HepG2 (cell line): ENCODE data around the gene TFEC. TPM values are rescaled to one million over a fixed set of nuclear protein-coding genes. Genes with fewer than 3 reads are reported as not detected.
A peak's percentile ranks its signal among the peaks of the same experiment; 100 is the strongest.

Source experiments
- ATAC-seq: fragments of 200-7000 bp; cut with Tn5 transposase; 3 replicates; pipeline ENCODE4 v1.9.1; 2020; ENCODE audit warnings: mild to moderate bottlenecking, moderate library complexity
- BruUV-seq: library from RNA; stranded (reverse); fragments of 400-500 nt; replicated peaks from 2 replicates; lab custom pipeline; 2021; lab: Mats Ljungman, UMichigan
- CTCF ChIA-PET: fragments of 300-600 bp; formaldehyde crosslinking; extraction: SDS; loops from one replicate; lab custom pipeline; 2021; ENCODE audit warnings: low total read pairs, inconsistent platforms, low intra/inter-chr PET ratio; lab: Yijun Ruan, JAX
- POLR2A ChIA-PET: fragments of 350-600 bp; sonication (Branson Sonifier 250); formaldehyde crosslinking; loops from one replicate; lab custom pipeline; 2020; ENCODE audit warnings: antibody characterized with exemption, inconsistent platforms; lab: Yijun Ruan, JAX
- DNase-seq: peaks from one replicate; pipeline ENCODE4 v3.0.0-alpha.2; 2015; ENCODE audit warnings: low spot score
- FAIRE-seq: peaks from 3 replicates; lab custom pipeline; 2011; peaks lifted over from hg19 to GRCh38; lab: Jason Lieb, UNC
- H2AFZ ChIP-seq: one replicate; pipeline ENCODE4 v1.6.1; 2011; ENCODE audit warnings: low read length, inconsistent platforms
- H3K27ac ChIP-seq: fragments of 300-600 bp; 3 replicates; pipeline ENCODE4 v1.8.0; 2011; ENCODE audit warnings: mixed run types, mild to moderate bottlenecking, mixed read lengths, low read length, inconsistent platforms; ENCODE audit not compliant: insufficient read depth; ENCODE audit errors: extremely low read length
- H3K27me3 ChIP-seq, 2 experiments: fragments of 200-600 bp in 1 of 2; 2 replicates in 1 of 2; 3 replicates in 1 of 2; pipeline versions ENCODE4 v1.6.0 to v1.8.0; 2011; ENCODE audit warnings: low read length in 2 of 2, mild to moderate bottlenecking in 2 of 2, moderate library complexity in 2 of 2, inconsistent platforms in 1 of 2; ENCODE audit not compliant: insufficient read depth in 2 of 2, control insufficient read depth in 1 of 2
- H3K36me3 ChIP-seq, 2 experiments: fragments of 200-600 bp in 1 of 2; replicated peaks in 1 of 2; 2 replicates in 1 of 2; 3 replicates in 1 of 2; pipeline versions ENCODE4 v1.5.1 to v1.8.0; 2011; ENCODE audit warnings: low read length in 2 of 2, inconsistent platforms in 1 of 2; ENCODE audit not compliant: insufficient read depth in 2 of 2, control insufficient read depth in 1 of 2
- H3K4me1 ChIP-seq: 2 replicates; pipeline ENCODE4 v1.5.1; 2012; ENCODE audit warnings: low read length, inconsistent platforms; ENCODE audit not compliant: insufficient read depth
- H3K4me2 ChIP-seq: 2 replicates; pipeline ENCODE4 v1.6.0; 2011; ENCODE audit warnings: low read depth, low read length, inconsistent platforms
- H3K4me3 ChIP-seq, 3 experiments: fragments of 200-600 bp in 1 of 3; sonication (generic), shearing (Covaris generic) in 1 of 3; replicated peaks in 1 of 3; 2 replicates each; pipeline ENCODE4 v1.5.1; 2011 to 2016; ENCODE audit warnings: low read length in 3 of 3, inconsistent platforms in 2 of 3, low read depth in 2 of 3, mild to moderate bottlenecking in 2 of 3, control low read depth in 1 of 3, mixed read lengths in 1 of 3; ENCODE audit not compliant: insufficient read depth in 1 of 3
- H3K79me2 ChIP-seq: one replicate; pipeline ENCODE4 v1.6.1; 2011; ENCODE audit warnings: low read length, inconsistent platforms; ENCODE audit not compliant: insufficient read depth
- H3K9ac ChIP-seq: 2 replicates; pipeline ENCODE4 v1.6.0; 2011; ENCODE audit warnings: mild to moderate bottlenecking, low read depth, low read length, inconsistent platforms; ENCODE audit not compliant: insufficient read depth
- H3K9me3 ChIP-seq: 2 replicates; pipeline ENCODE4 v1.5.1; 2012; ENCODE audit warnings: mild to moderate bottlenecking, low read length
- H4K20me1 ChIP-seq: 2 replicates; pipeline ENCODE4 v1.6.0; 2011; ENCODE audit warnings: inconsistent platforms, mild to moderate bottlenecking, low read length, moderate library complexity; ENCODE audit not compliant: insufficient read depth
- EHMT2 ChIP-seq: fragments of 200-600 bp; sonication (generic); IDR thresholded peaks from 2 replicates; pipeline ENCODE4 v1.7.0; 2017; ENCODE audit warnings: antibody characterized with exemption, low read depth, low read length, borderline replicate concordance
- FOSL1 ChIP-seq: sonication (generic); formaldehyde crosslinking; IDR thresholded peaks from 2 replicates; pipeline ENCODE4 v1.9.0; 2021; ENCODE audit warnings: missing genetic modification reagents, borderline replicate concordance
- FOXA3 ChIP-seq: IDR thresholded peaks from 2 replicates; pipeline ENCODE4 v1.6.1; 2016; ENCODE audit warnings: missing genetic modification reagents, missing compliant biosample characterization
- HMG20B ChIP-seq: conservative IDR thresholded peaks from 2 replicates; pipeline ENCODE4 v1.6.1; 2016; ENCODE audit warnings: missing genetic modification reagents, missing compliant biosample characterization
- PRDM10 ChIP-seq: sonication (generic); formaldehyde crosslinking; IDR thresholded peaks from 2 replicates; pipeline ENCODE4 v1.4.0; 2020; ENCODE audit warnings: low read depth, missing genetic modification reagents
- PREB ChIP-seq: sonication (generic); formaldehyde crosslinking; IDR thresholded peaks from 2 replicates; pipeline ENCODE4 v1.4.0; 2020; ENCODE audit warnings: missing genetic modification reagents
- SOX13 ChIP-seq, 3 experiments: fragments of 450-650 bp in 1 of 3; sonication (generic) in 1 of 3; formaldehyde crosslinking in 1 of 3; IDR thresholded peaks in 2 of 3; conservative IDR thresholded peaks in 1 of 3; 2 replicates each; pipeline versions ENCODE4 v1.5.0 to v1.6.1; 2016 to 2020; ENCODE audit warnings: antibody characterized with exemption in 1 of 3, mild to moderate bottlenecking in 1 of 3, missing compliant biosample characterization in 1 of 3, missing genetic modification reagents in 1 of 3, moderate library complexity in 1 of 3
- STAT6 ChIP-seq: sonication (generic); formaldehyde crosslinking; IDR thresholded peaks from 2 replicates; pipeline ENCODE4 v1.4.0; 2020; ENCODE audit warnings: missing genetic modification reagents, mild to moderate bottlenecking, borderline replicate concordance
- YY1 ChIP-seq: IDR thresholded peaks from 2 replicates; pipeline ENCODE4 v1.6.1; 2011; ENCODE audit warnings: low read length, low read depth, moderate library complexity, mild to moderate bottlenecking; ENCODE audit not compliant: insufficient read depth, insufficient replicate concordance
- ZNF143 ChIP-seq: sonication (generic); formaldehyde crosslinking; IDR thresholded peaks from 2 replicates; pipeline ENCODE4 v1.4.0; 2020; ENCODE audit warnings: missing genetic modification reagents
- ZNF431 ChIP-seq: sonication (generic); formaldehyde crosslinking; IDR thresholded peaks from 2 replicates; pipeline ENCODE4 v1.9.0; 2022; ENCODE audit warnings: missing genetic modification reagents, low read depth, mild to moderate bottlenecking, borderline replicate concordance
- ZNF629 ChIP-seq: sonication (generic); formaldehyde crosslinking; conservative IDR thresholded peaks from 2 replicates; pipeline ENCODE4 v1.5.0; 2020; ENCODE audit warnings: missing genetic modification reagents
- ZNF841 ChIP-seq: sonication (generic); formaldehyde crosslinking; IDR thresholded peaks from 2 replicates; pipeline ENCODE4 v1.8.1; 2023; ENCODE audit warnings: missing genetic modification reagents, borderline replicate concordance
- WGBS: methylation state at CpG from one replicate; pipeline ENCODE4 v1.1.6; 2017; ENCODE audit warnings: low lambda C conversion rate; 5-methylcytosine and 5-hydroxymethylcytosine counted together
- in situ Hi-C: cut with HindIII; loops from 2 replicates; pipeline ENCODE4 v1.10.0; 2017; ENCODE audit warnings: low pct_unique_long_range_greater_than_20kb; ENCODE audit not compliant: extremely low pct_ligation_motif_present
- intact Hi-C: fragments of 100-400 bp; cut with micrococcal nuclease; formaldehyde crosslinking; loops from one replicate; pipeline ENCODE4 v1.10.0; 2022; ENCODE audit not compliant: unreplicated experiment
- polyA plus RNA-seq, 8 experiments: library from polyadenylated mRNA; depleted of rRNA in 3 of 8; stranded (reverse) in 7 of 8; unstranded in 1 of 8; fragments of >200 nt; fragmentation: Illumina TruSeq in 4 of 8; extraction: Trizol in 4 of 8; gene quantifications; 2 replicates each; pipeline versions ENCODE4 v1.2.1 to v1.2.3, GENCODE V29; 2011 to 2016; ENCODE audit warnings: low read depth in 4 of 8, missing spikeins in 1 of 8, mixed read lengths in 1 of 8; ENCODE audit not compliant: insufficient read depth in 1 of 8
- total RNA-seq, 5 experiments: library from RNA; depleted of rRNA; stranded (reverse); fragments of >200 nt; fragmentation: Illumina TruSeq; extraction: Trizol; gene quantifications; 2 replicates each; pipeline ENCODE4 v1.2.3, GENCODE V29; 2016; ENCODE audit warnings: low read depth in 1 of 5

The TFEC gene
- total and polyA plus RNA-seq, 2 of the 13 experiments (the other 11 are each of a cell fraction or from before 2014, with no cell fraction given), result not detected

DNA sequence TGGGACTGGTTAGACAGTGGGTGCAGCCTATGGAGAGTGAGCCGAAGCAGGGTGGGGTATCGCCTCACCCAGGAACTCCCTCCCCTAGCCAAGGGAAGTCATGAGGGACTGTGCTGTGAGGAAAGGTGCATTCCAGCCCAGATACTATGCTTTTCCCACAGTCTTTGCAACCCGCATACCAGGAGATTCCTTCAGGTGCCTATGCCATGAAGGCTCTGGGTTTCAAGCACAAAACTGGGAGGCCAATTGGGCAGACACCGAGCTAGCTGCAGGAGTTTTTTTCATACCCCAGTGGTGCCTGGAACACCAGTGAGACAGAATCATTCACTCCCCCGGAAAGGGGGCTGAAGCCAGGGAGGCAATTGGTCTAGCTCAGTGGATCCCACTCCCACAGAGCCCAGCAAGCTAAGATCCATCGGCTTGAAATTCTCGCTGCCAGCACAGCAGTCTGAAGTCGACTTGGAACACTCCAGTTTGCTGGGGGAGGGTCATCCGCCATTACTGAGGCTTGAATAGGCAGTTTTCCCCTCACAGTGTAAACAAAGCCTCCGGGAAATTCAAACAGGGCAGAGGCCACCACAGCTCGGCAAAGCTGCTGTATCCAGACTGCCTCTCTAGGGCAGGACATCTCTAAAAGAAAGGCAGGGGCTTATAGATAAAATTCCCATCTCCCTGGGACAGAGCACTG, 141.4 kb downstream of the TFEC start (continued):
- TF ChIP-seq FOXA3 (CRISPR knock-in tag), result peak; percentile 63; the same call in 1 of the 2 replicates
- TF ChIP-seq YY1, result peak; percentile 66
- 0 out of 2 replicates have a peak, but pooled peaks have one; percentile 37 for TF ChIP-seq PRDM10 (CRISPR knock-in tag)
- no peak for TF ChIP-seq HMG20B
- 0 out of 2 replicates have a peak, but pooled peaks have one; percentile 23 for TF ChIP-seq ZNF629 (CRISPR knock-in tag)

- Histone ChIP-seq H3K79me2 (no peaks in the 10 kb centered on the region), H3K4me2 (no peak overlapping the region), H3K9ac (no peak overlapping the region), H3K9me3 (no peaks in the 10 kb centered on the region), H2AFZ (no peak overlapping the region), H3K27ac (no peak overlapping the region), H3K27me3 (no peaks in the 10 kb centered on the region), H3K4me3 (no peak overlapping the region), H4K20me1 (no peaks in the 10 kb centered on the region), H3K4me1 (peaks cover 11% of the 10 kb centered on the region), H3K36me3 (no peaks in the 10 kb centered on the region)
- CTCF ChIA-PET, result no interaction called here
- intact Hi-C loops, result no loop called here
- 0% methylated on average over 2 of the region's 2 CpGs for WGBS
- POLR2A ChIA-PET, result no interaction called here
- DNase-seq (no peak), ATAC-seq (no peak), FAIRE-seq (no peak)
- in situ Hi-C loops, result no loop called here
- BruUV-seq, result no TSS peak
- TF ChIP-seq SOX13 (IDR thresholded peaks at IDR 0.05) (no peak), SOX13 (CRISPR knock-in tag; conservative IDR thresholded peaks at IDR 0.05 in 1 of 2, IDR thresholded peaks at IDR 0.05 in 1 of 2) (no peak), FOSL1 (no peak), ZNF431 (CRISPR knock-in tag) (no peak), ZNF841 (CRISPR knock-in tag) (no peak), HMG20B (no peak), ZNF143 (CRISPR knock-in tag) (no peak), STAT6 (CRISPR knock-in tag) (no peak), PREB (no peak), EHMT2 (no peak)
Observed at GRCh38 chr7:115885550-115885949, 145.0 kb downstream of the TFEC start.
